GM12878 (cell line): ENCODE results near the gene CAMTA1. TPM values are rescaled to one million over a fixed set of nuclear protein-coding genes. Genes with fewer than 3 reads are reported as not detected.

ENCODE experiments used
- ATAC-seq: fragments of 200-7000 bp; cut with Tn5 transposase; 3 replicates; pipeline ENCODE4 v1.9.1; 2020; ENCODE audit warnings: mild to moderate bottlenecking, moderate library complexity
- BruUV-seq: library from RNA; stranded (reverse); fragments of 400-500 nt; replicated peaks from 2 replicates; lab custom pipeline; 2021; lab: Mats Ljungman, UMichigan
- CTCF ChIA-PET: fragments of 300-600 bp; sonication (Branson Sonifier 250); formaldehyde crosslinking; extraction: SDS; loops from one replicate; lab custom pipeline; 2021; ENCODE audit warnings: inconsistent platforms; lab: Yijun Ruan, JAX
- POLR2A ChIA-PET: fragments of 350-600 bp; formaldehyde crosslinking; extraction: SDS; loops from one replicate; lab custom pipeline; 2021; ENCODE audit warnings: inconsistent platforms; lab: Charles Lee
- RAD21 ChIA-PET: fragments of 300-600 bp; sonication (Branson Sonifier 250); formaldehyde crosslinking; loops from one replicate; lab custom pipeline; 2023; ENCODE audit warnings: antibody characterized with exemption; ENCODE audit not compliant: unreplicated experiment; lab: Charles Lee
- SMC1A ChIA-PET: fragments of 300-600 bp; sonication (Branson Sonifier 250); formaldehyde crosslinking; loops from one replicate; lab custom pipeline; 2023; ENCODE audit not compliant: unreplicated experiment, uncharacterized antibody; lab: Charles Lee
- DNase-seq: peaks from one replicate; pipeline ENCODE4 v3.0.0-alpha.2; 2011; ENCODE audit warnings: low read depth, low spot score
- FAIRE-seq: peaks from 3 replicates; lab custom pipeline; 2011; peaks lifted over from hg19 to GRCh38; lab: Jason Lieb, UNC
- H2AFZ ChIP-seq: 2 replicates; pipeline ENCODE4 v1.6.0; 2011; ENCODE audit warnings: low read depth, low read length, control low read depth; ENCODE audit not compliant: control insufficient read depth
- H3K27ac ChIP-seq: 2 replicates; pipeline ENCODE4 v1.5.1; 2011; ENCODE audit warnings: control low read depth; ENCODE audit not compliant: control insufficient read depth, insufficient read depth
- H3K27me3 ChIP-seq, 2 experiments: replicated peaks in 1 of 2; 2 replicates each; pipeline versions ENCODE4 v1.6.0 to v1.6.1; 2011; ENCODE audit warnings: low read length in 1 of 2; ENCODE audit not compliant: control insufficient read depth in 2 of 2, insufficient read depth in 2 of 2
- H3K36me3 ChIP-seq, 2 experiments: 2 replicates each; pipeline ENCODE4 v1.5.1; 2011; ENCODE audit warnings: low read length in 1 of 2; ENCODE audit not compliant: control insufficient read depth in 2 of 2, insufficient read depth in 2 of 2
- H3K4me1 ChIP-seq: 2 replicates; pipeline ENCODE4 v1.6.1; 2011; ENCODE audit warnings: mild to moderate bottlenecking, low read length, moderate library complexity, mixed read lengths; ENCODE audit not compliant: control insufficient read depth, insufficient read depth
- H3K4me2 ChIP-seq: 2 replicates; pipeline ENCODE4 v1.6.0; 2011; ENCODE audit warnings: control low read depth; ENCODE audit not compliant: control insufficient read depth, insufficient read depth
- H3K4me3 ChIP-seq: fragments of 200-600 bp; sonication (generic); 2 replicates; pipeline ENCODE4 v1.5.1; 2016
- H3K79me2 ChIP-seq: 2 replicates; pipeline ENCODE4 v1.6.0; 2011; ENCODE audit warnings: low read length; ENCODE audit not compliant: control insufficient read depth, insufficient read depth
- H3K9ac ChIP-seq: 2 replicates; pipeline ENCODE4 v1.8.0; 2011; ENCODE audit warnings: low read length, control low read depth, mixed read lengths; ENCODE audit not compliant: control insufficient read depth, insufficient read depth
- H3K9me3 ChIP-seq: replicated peaks from 3 replicates; pipeline ENCODE4 v1.5.1; 2011; ENCODE audit warnings: mild to moderate bottlenecking, low read length; ENCODE audit not compliant: control insufficient read depth, insufficient read depth
- H4K20me1 ChIP-seq: 2 replicates; pipeline ENCODE4 v1.6.0; 2011; ENCODE audit not compliant: control insufficient read depth, insufficient read depth
- CHD1 ChIP-seq: IDR thresholded peaks from 2 replicates; pipeline ENCODE4 v1.6.1; 2012; ENCODE audit warnings: low read depth, low read length, improper control_type of control experiment
- JUND ChIP-seq: IDR thresholded peaks from 2 replicates; pipeline ENCODE4 v1.6.1; 2012; ENCODE audit warnings: low read depth, mild to moderate bottlenecking, low read length, improper control_type of control experiment, moderate library complexity
- MYC ChIP-seq: IDR thresholded peaks from 2 replicates; pipeline ENCODE4 v1.6.1; 2011; ENCODE audit warnings: mild to moderate bottlenecking, low read length, moderate library complexity, inconsistent platforms; ENCODE audit not compliant: insufficient read depth, insufficient replicate concordance, insufficient read length, severe bottlenecking
- NFIC ChIP-seq: IDR thresholded peaks from 2 replicates; pipeline ENCODE4 v1.6.1; 2012; ENCODE audit warnings: low read depth, mild to moderate bottlenecking, inconsistent platforms, low read length, moderate library complexity
- NFYB ChIP-seq: IDR thresholded peaks from 2 replicates; pipeline ENCODE4 v1.6.1; 2011; ENCODE audit warnings: low read depth, mild to moderate bottlenecking, low read length, improper control_type of control experiment, moderate library complexity; ENCODE audit not compliant: insufficient read depth
- NRF1 ChIP-seq: conservative IDR thresholded peaks from 2 replicates; pipeline ENCODE4 v1.6.1; 2011; ENCODE audit warnings: mild to moderate bottlenecking, low read depth, low read length, improper control_type of control experiment
- STAT1 ChIP-seq: fragments of 450-650 bp; conservative IDR thresholded peaks from 2 replicates; pipeline ENCODE4 v1.6.1; 2014; ENCODE audit warnings: antibody characterized with exemption, mild to moderate bottlenecking
- TAF1 ChIP-seq: IDR thresholded peaks from 2 replicates; pipeline ENCODE4 v1.6.1; 2011; ENCODE audit warnings: mild to moderate bottlenecking, low read depth, low read length, borderline replicate concordance
- TARDBP ChIP-seq: IDR thresholded peaks from 2 replicates; pipeline ENCODE4 v1.6.1; 2016; ENCODE audit warnings: borderline replicate concordance
- WGBS: methylation state at CpG from one replicate; pipeline ENCODE4 v1.1.6; 2016; ENCODE audit warnings: low lambda C conversion rate; ENCODE audit not compliant: insufficient replicate concordance, insufficient coverage; ENCODE audit errors: missing lambda C conversion rate; 5-methylcytosine and 5-hydroxymethylcytosine counted together
- in situ Hi-C: fragments of 300-500 bp; cut with MboI; formaldehyde crosslinking; loops from 9 replicates; pipeline ENCODE4 v1.14.3; 2018; ENCODE audit warnings: mixed read lengths
- intact Hi-C: fragments of 100-400 bp; cut with micrococcal nuclease; formaldehyde crosslinking; loops from one replicate; pipeline ENCODE4 v1.14.2; 2022; ENCODE audit not compliant: unreplicated experiment
- polyA plus RNA-seq, 11 experiments: library from polyadenylated mRNA; depleted of rRNA in 4 of 11; unstranded in 6 of 11; stranded (reverse) in 5 of 11; fragments of >200 nt; fragmentation: Nextera tagmentation in 4 of 11; fragmentation: Illumina TruSeq in 1 of 11; extraction: Ambion mirVana in 4 of 11; extraction: Trizol in 1 of 11; gene quantifications; 1 replicate in 1 of 11; 2 replicates in 10 of 11; pipeline versions ENCODE4 v1.2.1 to v1.2.3, GENCODE V29; 2011 to 2016; ENCODE audit warnings: inconsistent platforms in 2 of 11, missing spikeins in 2 of 11, low read depth in 1 of 11
- total RNA-seq, 4 experiments: library from RNA; depleted of rRNA in 3 of 4; stranded (reverse); fragments of >200 nt in 3 of 4; fragmentation: Illumina TruSeq in 1 of 4; extraction: Trizol in 1 of 4; gene quantifications; 2 replicates each; pipeline versions ENCODE4 v1.2.1 to v1.2.3, GENCODE V29; 2013 to 2021
- TF ChIP-seq, protein P1 (sequence below): fragments of 150-350 bp; IDR thresholded peaks from 2 replicates; pipeline ENCODE4 v1.6.1; 2016; ENCODE audit warnings: low read depth, low read length
- TF ChIP-seq, protein P2 (sequence below): fragments of 450-650 bp; IDR thresholded peaks from 2 replicates; pipeline ENCODE4 v1.6.1; 2014; ENCODE audit warnings: mild to moderate bottlenecking
- TF ChIP-seq, protein P3 (sequence below): fragments of 450-650 bp; IDR thresholded peaks from 2 replicates; pipeline ENCODE4 v1.6.1; 2017; ENCODE audit warnings: mild to moderate bottlenecking, low read depth, inconsistent platforms; ENCODE audit not compliant: poor library complexity, severe bottlenecking
- TF ChIP-seq, protein P4 (sequence below): IDR thresholded peaks from 2 replicates; pipeline ENCODE4 v1.6.1; 2011; ENCODE audit warnings: borderline replicate concordance, low read depth, mild to moderate bottlenecking, moderate library complexity, mixed read lengths, low read length; ENCODE audit not compliant: insufficient read depth; ENCODE audit errors: extremely low read length

CAMTA1 gene
- total and polyA plus RNA-seq, 10 of the 15 experiments (the other 5 are each of a cell fraction or from before 2014, with no cell fraction given), result 37.7 to 148 (median 76.4) TPM

DNA sequence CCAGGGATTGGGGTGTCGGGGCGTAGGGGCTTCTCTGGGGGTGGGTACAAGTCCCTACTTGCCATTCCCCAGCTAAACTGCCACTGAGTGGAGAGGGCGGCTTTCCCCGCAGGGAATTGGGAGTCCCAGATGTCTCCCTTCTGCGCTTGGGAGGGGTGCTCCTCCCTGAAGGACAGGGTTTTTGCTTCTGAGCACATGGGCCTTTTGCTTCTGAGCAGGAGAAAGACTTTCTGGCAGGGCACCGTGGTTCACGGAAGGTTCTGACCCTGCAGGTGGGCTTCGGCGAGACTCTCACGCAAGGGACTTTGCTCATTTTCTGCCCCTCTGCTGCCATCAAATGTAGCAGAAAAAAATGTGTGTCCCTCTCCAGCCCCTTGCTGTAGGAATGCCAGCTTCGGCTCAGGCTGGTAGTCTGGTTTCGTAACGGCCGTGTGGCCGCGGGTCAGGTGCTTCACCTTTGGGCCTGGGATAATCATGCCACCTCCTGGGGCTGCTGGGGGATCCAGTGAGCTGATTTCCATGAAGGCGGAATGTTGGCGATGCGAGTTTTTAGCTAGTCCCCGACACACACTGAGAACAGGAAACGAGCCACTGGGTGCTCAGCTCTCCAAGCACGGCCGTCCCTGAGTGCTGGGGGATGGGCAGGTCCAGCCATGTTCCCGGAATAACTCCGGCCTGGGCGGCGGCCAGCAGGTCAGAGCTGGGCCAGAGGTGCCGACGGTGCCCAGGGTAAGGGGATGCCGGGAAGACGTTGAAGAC is 364.0 kb downstream of the CAMTA1 start (continued):
- TF ChIP-seq, protein P1, sequence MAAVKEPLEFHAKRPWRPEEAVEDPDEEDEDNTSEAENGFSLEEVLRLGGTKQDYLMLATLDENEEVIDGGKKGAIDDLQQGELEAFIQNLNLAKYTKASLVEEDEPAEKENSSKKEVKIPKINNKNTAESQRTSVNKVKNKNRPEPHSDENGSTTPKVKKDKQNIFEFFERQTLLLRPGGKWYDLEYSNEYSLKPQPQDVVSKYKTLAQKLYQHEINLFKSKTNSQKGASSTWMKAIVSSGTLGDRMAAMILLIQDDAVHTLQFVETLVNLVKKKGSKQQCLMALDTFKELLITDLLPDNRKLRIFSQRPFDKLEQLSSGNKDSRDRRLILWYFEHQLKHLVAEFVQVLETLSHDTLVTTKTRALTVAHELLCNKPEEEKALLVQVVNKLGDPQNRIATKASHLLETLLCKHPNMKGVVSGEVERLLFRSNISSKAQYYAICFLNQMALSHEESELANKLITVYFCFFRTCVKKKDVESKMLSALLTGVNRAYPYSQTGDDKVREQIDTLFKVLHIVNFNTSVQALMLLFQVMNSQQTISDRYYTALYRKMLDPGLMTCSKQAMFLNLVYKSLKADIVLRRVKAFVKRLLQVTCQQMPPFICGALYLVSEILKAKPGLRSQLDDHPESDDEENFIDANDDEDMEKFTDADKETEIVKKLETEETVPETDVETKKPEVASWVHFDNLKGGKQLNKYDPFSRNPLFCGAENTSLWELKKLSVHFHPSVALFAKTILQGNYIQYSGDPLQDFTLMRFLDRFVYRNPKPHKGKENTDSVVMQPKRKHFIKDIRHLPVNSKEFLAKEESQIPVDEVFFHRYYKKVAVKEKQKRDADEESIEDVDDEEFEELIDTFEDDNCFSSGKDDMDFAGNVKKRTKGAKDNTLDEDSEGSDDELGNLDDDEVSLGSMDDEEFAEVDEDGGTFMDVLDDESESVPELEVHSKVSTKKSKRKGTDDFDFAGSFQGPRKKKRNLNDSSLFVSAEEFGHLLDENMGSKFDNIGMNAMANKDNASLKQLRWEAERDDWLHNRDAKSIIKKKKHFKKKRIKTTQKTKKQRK, result no peak
- TF ChIP-seq NRF1 (no peak), STAT1 (no peak), MYC (no peak)
- TF ChIP-seq, protein P2, sequence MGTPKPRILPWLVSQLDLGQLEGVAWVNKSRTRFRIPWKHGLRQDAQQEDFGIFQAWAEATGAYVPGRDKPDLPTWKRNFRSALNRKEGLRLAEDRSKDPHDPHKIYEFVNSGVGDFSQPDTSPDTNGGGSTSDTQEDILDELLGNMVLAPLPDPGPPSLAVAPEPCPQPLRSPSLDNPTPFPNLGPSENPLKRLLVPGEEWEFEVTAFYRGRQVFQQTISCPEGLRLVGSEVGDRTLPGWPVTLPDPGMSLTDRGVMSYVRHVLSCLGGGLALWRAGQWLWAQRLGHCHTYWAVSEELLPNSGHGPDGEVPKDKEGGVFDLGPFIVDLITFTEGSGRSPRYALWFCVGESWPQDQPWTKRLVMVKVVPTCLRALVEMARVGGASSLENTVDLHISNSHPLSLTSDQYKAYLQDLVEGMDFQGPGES, result no peak
- TF ChIP-seq, all 136 proteins: peak for 0

DNA sequence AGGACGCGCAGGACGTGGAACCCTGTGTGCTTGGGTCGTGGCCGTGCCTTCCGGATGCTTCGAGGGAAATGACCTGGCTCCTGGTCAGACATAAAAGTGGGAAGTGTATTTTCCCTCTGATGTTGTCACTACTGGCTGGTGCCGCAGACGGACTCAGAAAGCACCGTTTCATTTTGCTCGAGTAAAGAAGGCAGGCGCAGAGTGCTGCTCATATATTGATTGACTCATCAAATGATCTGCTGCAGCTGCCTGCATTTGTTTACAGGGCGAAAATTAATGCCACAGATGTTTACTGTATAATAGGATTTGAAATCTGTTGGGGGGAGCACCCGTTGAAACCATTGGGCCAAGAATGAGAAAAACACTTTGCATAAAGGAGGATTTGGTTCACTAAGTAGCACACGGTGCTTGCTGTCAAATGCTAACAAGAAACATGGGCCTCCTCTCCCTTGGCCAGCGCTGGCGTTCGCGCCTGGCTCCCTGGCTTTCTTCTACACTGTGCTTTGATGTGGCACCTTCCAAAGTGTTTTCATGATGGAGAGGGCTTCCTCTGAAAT is 365.5 kb downstream of the CAMTA1 start:
- Histone ChIP-seq H2AFZ (no peak overlapping the region), H3K79me2 (no peaks in the 10 kb centered on the region), H3K27me3 (peaks cover 0 to 5% of the 10 kb centered on the region in 2 experiments; a peak in 2 of 4 replicates), H4K20me1 (no peaks in the 10 kb centered on the region), H3K4me1 (no peaks in the 10 kb centered on the region), H3K4me3 (no peak overlapping the region), H3K27ac (no peak overlapping the region), H3K36me3 (no peaks in the 10 kb centered on the region), H3K9ac (no peak overlapping the region), H3K4me2 (no peak overlapping the region), H3K9me3 (no peaks in the 10 kb centered on the region)
- intact Hi-C loops (no loop called here), in situ Hi-C loops (no loop called here)
- ChIA-PET RAD21 (no interaction called here), CTCF (no interaction called here), SMC1A (interaction anchor here (1.0 kb wide), 1 partner anchor 66 kb away, joined by 3 read pairs; no protein-coding TSS in a partner anchor), POLR2A (no interaction called here)
- no peak for FAIRE-seq
- no peak for DNase-seq
- BruUV-seq, result no TSS peak
- WGBS, result 58% methylated on average over 19 of the region's 19 CpGs
- ATAC-seq, result no peak
- no peak for TF ChIP-seq TARDBP
- no peak for TF ChIP-seq CHD1
- TF ChIP-seq, protein P3, sequence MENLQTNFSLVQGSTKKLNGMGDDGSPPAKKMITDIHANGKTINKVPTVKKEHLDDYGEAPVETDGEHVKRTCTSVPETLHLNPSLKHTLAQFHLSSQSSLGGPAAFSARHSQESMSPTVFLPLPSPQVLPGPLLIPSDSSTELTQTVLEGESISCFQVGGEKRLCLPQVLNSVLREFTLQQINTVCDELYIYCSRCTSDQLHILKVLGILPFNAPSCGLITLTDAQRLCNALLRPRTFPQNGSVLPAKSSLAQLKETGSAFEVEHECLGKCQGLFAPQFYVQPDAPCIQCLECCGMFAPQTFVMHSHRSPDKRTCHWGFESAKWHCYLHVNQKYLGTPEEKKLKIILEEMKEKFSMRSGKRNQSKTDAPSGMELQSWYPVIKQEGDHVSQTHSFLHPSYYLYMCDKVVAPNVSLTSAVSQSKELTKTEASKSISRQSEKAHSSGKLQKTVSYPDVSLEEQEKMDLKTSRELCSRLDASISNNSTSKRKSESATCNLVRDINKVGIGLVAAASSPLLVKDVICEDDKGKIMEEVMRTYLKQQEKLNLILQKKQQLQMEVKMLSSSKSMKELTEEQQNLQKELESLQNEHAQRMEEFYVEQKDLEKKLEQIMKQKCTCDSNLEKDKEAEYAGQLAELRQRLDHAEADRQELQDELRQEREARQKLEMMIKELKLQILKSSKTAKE, result no peak
- no peak for TF ChIP-seq NFYB
- no peak for TF ChIP-seq TAF1
- TF ChIP-seq, protein P4, sequence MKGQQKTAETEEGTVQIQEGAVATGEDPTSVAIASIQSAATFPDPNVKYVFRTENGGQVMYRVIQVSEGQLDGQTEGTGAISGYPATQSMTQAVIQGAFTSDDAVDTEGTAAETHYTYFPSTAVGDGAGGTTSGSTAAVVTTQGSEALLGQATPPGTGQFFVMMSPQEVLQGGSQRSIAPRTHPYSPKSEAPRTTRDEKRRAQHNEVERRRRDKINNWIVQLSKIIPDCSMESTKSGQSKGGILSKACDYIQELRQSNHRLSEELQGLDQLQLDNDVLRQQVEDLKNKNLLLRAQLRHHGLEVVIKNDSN, result no peak
- no peak for TF ChIP-seq JUND
- TF ChIP-seq NFIC, result no peak
